ENCODE data around the gene ZNF699. TPM values are rescaled to one million over a fixed set of nuclear protein-coding genes. Genes with fewer than 3 reads are reported as not detected.

The ZNF699 gene
- total and polyA plus RNA-seq, 10 of the 15 experiments (the other 5 are each of a cell fraction or from before 2014, with no cell fraction given), result 0.04 to 2.9 (median 1.7) TPM

GRCh38 chr19:9309139-9309973 is at the start of gene ZNF699 (continued):
- TF ChIP-seq TCF12 (IDR thresholded peaks at IDR 0.05; ENCODE audit: low read depth, low read length) (no peak), ZNF687 (IDR thresholded peaks at IDR 0.05) (no peak), STAT1 (conservative IDR thresholded peaks at IDR 0.05) (no peak), ATF2 (IDR thresholded peaks at IDR 0.05; ENCODE audit: low read length) (no peak), TCF3 (IDR thresholded peaks at IDR 0.05; ENCODE audit: borderline replicate concordance, insufficient read depth, low read depth, low read length) (no peak), E2F8 (IDR thresholded peaks at IDR 0.05; ENCODE audit: low read depth, partially characterized antibody) (no peak), POLR2A (IDR thresholded peaks at IDR 0.05; ENCODE audit: low read depth, low read length) (peak; percentile 87), DPF2 (IDR thresholded peaks at IDR 0.05) (peak; percentile 40; the same call in 1 of the 2 replicates), WRNIP1 (IDR thresholded peaks at IDR 0.05; ENCODE audit: borderline replicate concordance, low read depth, low read length) (no peak), BCL11A (IDR thresholded peaks at IDR 0.05; ENCODE audit: low read depth, low read length) (no peak), CUX1 (IDR thresholded peaks at IDR 0.05; ENCODE audit: insufficient replicate concordance, low read depth, low read length) (no peak), PAX5 (IDR thresholded peaks at IDR 0.05; ENCODE audit: borderline replicate concordance, low read depth, low read length) (no peak), MYB (IDR thresholded peaks at IDR 0.05; ENCODE audit: borderline replicate concordance, low read depth, low read length) (no peak), CBX5 (IDR thresholded peaks at IDR 0.05; ENCODE audit: low read depth) (no peak)
